ENCODE results near the gene ZNF775.

ZNF775 gene

DNA sequence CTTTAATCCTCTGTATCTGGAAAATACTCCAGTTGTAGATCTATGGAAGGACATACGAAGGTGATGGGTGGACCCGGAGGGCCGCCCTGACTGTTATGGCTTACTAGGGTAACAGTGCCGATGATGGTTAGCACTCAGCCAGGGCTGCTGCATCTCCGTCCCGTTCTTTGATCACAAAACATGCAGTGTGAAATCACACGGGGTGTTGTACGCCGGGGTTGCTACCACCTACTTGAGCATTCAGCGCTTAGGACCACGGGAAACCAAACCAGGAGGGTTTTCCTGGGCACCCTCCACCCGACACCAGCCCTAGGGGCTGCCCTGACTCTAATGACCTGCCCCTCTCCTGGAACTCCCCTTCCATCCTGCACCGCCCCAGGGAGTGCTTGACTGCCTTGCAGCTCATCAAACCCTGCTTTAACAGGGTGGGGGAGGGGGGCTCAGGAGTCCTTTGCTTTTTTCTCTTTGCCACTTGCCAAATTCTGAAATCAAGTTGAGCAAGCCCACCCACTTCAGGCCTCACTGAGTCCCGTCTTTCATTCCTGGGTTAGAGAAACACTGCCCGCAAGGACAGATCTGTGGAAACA lies 20.4 kb downstream of the ZNF775 start:
- no peak for ATAC-seq
- TF ChIP-seq BACH2 (CRISPR knock-in tag; IDR thresholded peaks at IDR 0.05; ENCODE audit: borderline replicate concordance) (no peak), ARNTL (CRISPR knock-in tag; IDR thresholded peaks at IDR 0.05; ENCODE audit: borderline replicate concordance, low read depth) (no peak), OSR1 (CRISPR knock-in tag; IDR thresholded peaks at IDR 0.05) (no peak), TOX (CRISPR knock-in tag; IDR thresholded peaks at IDR 0.05; ENCODE audit: borderline replicate concordance) (no peak), ZNF565 (CRISPR knock-in tag; conservative IDR thresholded peaks at IDR 0.05; ENCODE audit: low read depth) (no peak), ZFP3 (CRISPR knock-in tag; IDR thresholded peaks at IDR 0.05) (no peak), ZNF70 (CRISPR knock-in tag; IDR thresholded peaks at IDR 0.05) (no peak), GLIS3 (CRISPR knock-in tag; IDR thresholded peaks at IDR 0.05) (no peak), ISL1 (CRISPR knock-in tag; IDR thresholded peaks at IDR 0.05) (no peak), ZFP30 (CRISPR knock-in tag; IDR thresholded peaks at IDR 0.05) (no peak), SNAI2 (CRISPR knock-in tag; IDR thresholded peaks at IDR 0.05) (no peak), TCF4 (CRISPR knock-in tag; IDR thresholded peaks at IDR 0.05; ENCODE audit: borderline replicate concordance) (no peak), CSDC2 (CRISPR knock-in tag; IDR thresholded peaks at IDR 0.05) (no peak), RARB (CRISPR knock-in tag; IDR thresholded peaks at IDR 0.05) (no peak), ESRRG (CRISPR knock-in tag; IDR thresholded peaks at IDR 0.05) (no peak)
- TF ChIP-seq, protein P1, sequence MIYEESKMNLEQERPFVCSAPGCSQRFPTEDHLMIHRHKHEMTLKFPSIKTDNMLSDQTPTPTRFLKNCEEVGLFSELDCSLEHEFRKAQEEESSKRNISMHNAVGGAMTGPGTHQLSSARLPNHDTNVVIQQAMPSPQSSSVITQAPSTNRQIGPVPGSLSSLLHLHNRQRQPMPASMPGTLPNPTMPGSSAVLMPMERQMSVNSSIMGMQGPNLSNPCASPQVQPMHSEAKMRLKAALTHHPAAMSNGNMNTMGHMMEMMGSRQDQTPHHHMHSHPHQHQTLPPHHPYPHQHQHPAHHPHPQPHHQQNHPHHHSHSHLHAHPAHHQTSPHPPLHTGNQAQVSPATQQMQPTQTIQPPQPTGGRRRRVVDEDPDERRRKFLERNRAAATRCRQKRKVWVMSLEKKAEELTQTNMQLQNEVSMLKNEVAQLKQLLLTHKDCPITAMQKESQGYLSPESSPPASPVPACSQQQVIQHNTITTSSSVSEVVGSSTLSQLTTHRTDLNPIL (CRISPR knock-in tag; IDR thresholded peaks at IDR 0.05; ENCODE audit: low read depth) = no peak
- TF ChIP-seq, protein P2, sequence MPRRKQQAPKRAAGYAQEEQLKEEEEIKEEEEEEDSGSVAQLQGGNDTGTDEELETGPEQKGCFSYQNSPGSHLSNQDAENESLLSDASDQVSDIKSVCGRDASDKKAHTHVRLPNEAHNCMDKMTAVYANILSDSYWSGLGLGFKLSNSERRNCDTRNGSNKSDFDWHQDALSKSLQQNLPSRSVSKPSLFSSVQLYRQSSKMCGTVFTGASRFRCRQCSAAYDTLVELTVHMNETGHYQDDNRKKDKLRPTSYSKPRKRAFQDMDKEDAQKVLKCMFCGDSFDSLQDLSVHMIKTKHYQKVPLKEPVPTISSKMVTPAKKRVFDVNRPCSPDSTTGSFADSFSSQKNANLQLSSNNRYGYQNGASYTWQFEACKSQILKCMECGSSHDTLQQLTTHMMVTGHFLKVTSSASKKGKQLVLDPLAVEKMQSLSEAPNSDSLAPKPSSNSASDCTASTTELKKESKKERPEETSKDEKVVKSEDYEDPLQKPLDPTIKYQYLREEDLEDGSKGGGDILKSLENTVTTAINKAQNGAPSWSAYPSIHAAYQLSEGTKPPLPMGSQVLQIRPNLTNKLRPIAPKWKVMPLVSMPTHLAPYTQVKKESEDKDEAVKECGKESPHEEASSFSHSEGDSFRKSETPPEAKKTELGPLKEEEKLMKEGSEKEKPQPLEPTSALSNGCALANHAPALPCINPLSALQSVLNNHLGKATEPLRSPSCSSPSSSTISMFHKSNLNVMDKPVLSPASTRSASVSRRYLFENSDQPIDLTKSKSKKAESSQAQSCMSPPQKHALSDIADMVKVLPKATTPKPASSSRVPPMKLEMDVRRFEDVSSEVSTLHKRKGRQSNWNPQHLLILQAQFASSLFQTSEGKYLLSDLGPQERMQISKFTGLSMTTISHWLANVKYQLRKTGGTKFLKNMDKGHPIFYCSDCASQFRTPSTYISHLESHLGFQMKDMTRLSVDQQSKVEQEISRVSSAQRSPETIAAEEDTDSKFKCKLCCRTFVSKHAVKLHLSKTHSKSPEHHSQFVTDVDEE (CRISPR knock-in tag; IDR thresholded peaks at IDR 0.05) = no peak
- TF ChIP-seq, protein P3, sequence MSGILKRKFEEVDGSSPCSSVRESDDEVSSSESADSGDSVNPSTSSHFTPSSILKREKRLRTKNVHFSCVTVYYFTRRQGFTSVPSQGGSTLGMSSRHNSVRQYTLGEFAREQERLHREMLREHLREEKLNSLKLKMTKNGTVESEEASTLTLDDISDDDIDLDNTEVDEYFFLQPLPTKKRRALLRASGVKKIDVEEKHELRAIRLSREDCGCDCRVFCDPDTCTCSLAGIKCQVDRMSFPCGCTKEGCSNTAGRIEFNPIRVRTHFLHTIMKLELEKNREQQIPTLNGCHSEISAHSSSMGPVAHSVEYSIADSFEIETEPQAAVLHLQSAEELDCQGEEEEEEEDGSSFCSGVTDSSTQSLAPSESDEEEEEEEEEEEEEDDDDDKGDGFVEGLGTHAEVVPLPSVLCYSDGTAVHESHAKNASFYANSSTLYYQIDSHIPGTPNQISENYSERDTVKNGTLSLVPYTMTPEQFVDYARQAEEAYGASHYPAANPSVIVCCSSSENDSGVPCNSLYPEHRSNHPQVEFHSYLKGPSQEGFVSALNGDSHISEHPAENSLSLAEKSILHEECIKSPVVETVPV (CRISPR knock-in tag; IDR thresholded peaks at IDR 0.05) = no peak
- TF ChIP-seq, protein P4, sequence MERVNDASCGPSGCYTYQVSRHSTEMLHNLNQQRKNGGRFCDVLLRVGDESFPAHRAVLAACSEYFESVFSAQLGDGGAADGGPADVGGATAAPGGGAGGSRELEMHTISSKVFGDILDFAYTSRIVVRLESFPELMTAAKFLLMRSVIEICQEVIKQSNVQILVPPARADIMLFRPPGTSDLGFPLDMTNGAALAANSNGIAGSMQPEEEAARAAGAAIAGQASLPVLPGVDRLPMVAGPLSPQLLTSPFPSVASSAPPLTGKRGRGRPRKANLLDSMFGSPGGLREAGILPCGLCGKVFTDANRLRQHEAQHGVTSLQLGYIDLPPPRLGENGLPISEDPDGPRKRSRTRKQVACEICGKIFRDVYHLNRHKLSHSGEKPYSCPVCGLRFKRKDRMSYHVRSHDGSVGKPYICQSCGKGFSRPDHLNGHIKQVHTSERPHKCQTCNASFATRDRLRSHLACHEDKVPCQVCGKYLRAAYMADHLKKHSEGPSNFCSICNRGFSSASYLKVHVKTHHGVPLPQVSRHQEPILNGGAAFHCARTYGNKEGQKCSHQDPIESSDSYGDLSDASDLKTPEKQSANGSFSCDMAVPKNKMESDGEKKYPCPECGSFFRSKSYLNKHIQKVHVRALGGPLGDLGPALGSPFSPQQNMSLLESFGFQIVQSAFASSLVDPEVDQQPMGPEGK (CRISPR knock-in tag; IDR thresholded peaks at IDR 0.05; ENCODE audit: borderline replicate concordance) = no peak

DNA sequence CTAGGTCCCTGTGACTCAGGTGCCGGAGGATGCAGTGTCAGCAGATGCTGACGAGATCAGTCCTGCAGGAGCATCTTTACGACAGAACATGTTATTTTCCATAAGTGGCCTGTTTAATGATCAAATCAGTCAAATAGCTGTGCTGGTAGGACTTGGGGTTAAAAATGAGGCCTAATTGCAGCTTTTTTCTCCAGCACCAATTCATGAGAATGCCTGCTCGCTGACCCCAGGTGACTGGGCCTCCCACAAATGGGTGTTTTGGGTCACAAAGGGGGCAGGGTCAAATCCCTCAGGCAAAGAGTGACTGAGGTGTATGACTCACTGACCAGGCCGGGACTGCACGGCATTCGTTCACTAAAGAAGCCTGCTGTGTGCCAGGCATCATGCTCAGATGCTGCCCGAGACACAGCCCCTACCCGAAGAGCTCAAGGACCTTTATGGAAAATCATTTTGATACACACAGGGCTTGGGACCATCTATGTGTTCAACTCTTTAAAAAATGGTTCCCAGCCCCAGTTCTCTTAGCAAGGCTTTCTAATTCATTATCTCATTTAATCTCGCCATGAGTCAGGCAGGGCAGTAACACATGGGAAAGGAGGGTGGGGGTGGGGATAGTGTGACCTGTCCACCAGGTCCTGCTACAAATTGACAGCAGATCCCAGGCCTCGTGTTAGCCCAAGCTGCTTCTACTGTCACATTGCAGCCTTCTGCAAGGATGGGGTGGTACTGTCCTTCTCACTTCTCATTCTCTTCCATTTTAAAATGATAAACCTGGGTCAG lies 21.1 kb downstream of the ZNF775 start:
- ATAC-seq = peak; percentile 44

DNA sequence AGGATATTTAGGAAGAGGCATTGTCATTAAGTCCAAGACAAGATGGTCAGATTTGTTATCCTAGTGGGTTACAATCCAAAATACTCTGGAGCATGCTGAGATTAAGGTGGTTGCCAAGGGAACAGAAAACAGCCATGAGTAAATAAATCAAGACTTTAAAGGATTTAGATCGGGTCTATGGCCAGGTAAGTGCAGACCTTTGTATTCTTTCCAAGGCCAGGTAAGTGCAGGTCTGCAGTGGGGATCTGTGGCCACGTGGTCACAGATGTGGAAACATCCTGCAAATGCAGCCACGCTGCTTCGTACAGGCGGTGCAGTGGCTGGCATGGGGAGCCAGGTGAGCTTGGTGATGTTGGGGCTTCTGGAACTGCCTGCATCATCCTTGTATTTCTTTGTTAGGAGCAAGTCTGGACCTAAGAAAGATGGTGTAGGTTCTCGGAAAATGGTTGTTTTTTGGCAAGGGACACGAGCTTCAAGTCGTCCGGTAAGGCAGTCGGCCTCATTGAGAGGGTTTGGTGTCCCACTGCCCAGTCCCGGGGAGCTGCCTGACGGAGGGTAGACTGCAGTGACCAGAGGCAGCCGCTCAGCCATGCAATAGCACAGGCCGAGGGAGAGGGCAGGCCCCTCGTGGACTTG lies 21.8 kb downstream of the ZNF775 start:
- TF ChIP-seq TCF4 (CRISPR knock-in tag; IDR thresholded peaks at IDR 0.05; ENCODE audit: borderline replicate concordance) (no peak), ISL1 (CRISPR knock-in tag; IDR thresholded peaks at IDR 0.05) (no peak), ZC3H10 (CRISPR knock-in tag; IDR thresholded peaks at IDR 0.05) (no peak), ARNTL (CRISPR knock-in tag; IDR thresholded peaks at IDR 0.05; ENCODE audit: borderline replicate concordance, low read depth) (no peak), ZFP3 (CRISPR knock-in tag; IDR thresholded peaks at IDR 0.05) (no peak), BACH2 (CRISPR knock-in tag; IDR thresholded peaks at IDR 0.05; ENCODE audit: borderline replicate concordance) (no peak), SNAI2 (CRISPR knock-in tag; IDR thresholded peaks at IDR 0.05) (no peak), ZNF8 (CRISPR knock-in tag; IDR thresholded peaks at IDR 0.05) (no peak), ESRRG (CRISPR knock-in tag; IDR thresholded peaks at IDR 0.05) (no peak), ZNF70 (CRISPR knock-in tag; IDR thresholded peaks at IDR 0.05) (no peak)
- TF ChIP-seq, protein P3 (CRISPR knock-in tag; IDR thresholded peaks at IDR 0.05) = no peak
- no peak for ATAC-seq

More for the DNA sequence above, 21.1 kb downstream of the ZNF775 start:
- TF ChIP-seq TCF4 (CRISPR knock-in tag; IDR thresholded peaks at IDR 0.05; ENCODE audit: borderline replicate concordance) (no peak), ISL1 (CRISPR knock-in tag; IDR thresholded peaks at IDR 0.05) (0 out of 2 replicates have a peak, but pooled peaks have one; percentile 9)
